KMS-11 (cell line): ENCODE measurements around the gene MAP7D2.

Experiments used
- H2AFZ ChIP-seq: fragments of 200-600 bp; sonication (generic); 2 replicates; pipeline ENCODE4 v1.6.1; 2016; ENCODE audit warnings: antibody characterized with exemption, mixed run types, low read depth
- H3K27ac ChIP-seq: fragments of 200-600 bp; sonication (generic); 2 replicates; pipeline ENCODE4 v1.6.1; 2016; ENCODE audit warnings: mild to moderate bottlenecking, mixed run types
- H3K27me3 ChIP-seq: fragments of 200-600 bp; sonication (generic); 2 replicates; pipeline ENCODE4 v1.6.1; 2017; ENCODE audit warnings: mild to moderate bottlenecking, low read depth, mixed run types, moderate library complexity; ENCODE audit not compliant: insufficient read depth
- H3K36me3 ChIP-seq: fragments of 200-600 bp; sonication (generic); 2 replicates; pipeline ENCODE4 v1.6.1; 2017; ENCODE audit warnings: mild to moderate bottlenecking, mixed run types; ENCODE audit not compliant: insufficient read depth
- H3K4me1 ChIP-seq: fragments of 200-600 bp; sonication (generic); 2 replicates; pipeline ENCODE4 v1.6.1; 2016; ENCODE audit warnings: mild to moderate bottlenecking, low read depth, mixed run types; ENCODE audit not compliant: poor library complexity, severe bottlenecking
- H3K4me2 ChIP-seq: fragments of 200-600 bp; sonication (generic); 2 replicates; pipeline ENCODE4 v1.7.0; 2016; ENCODE audit warnings: mild to moderate bottlenecking, mixed run types
- H3K4me3 ChIP-seq: fragments of 200-600 bp; sonication (generic); IDR thresholded peaks from 2 replicates; pipeline ENCODE4 v1.6.1; 2017; ENCODE audit warnings: low read depth, low read length, mixed read lengths; ENCODE audit not compliant: insufficient read depth
- H3K79me2 ChIP-seq: fragments of 200-600 bp; sonication (generic); 2 replicates; pipeline ENCODE4 v1.6.1; 2016; ENCODE audit warnings: low read depth, mixed run types; ENCODE audit not compliant: insufficient read depth
- H3K9ac ChIP-seq: fragments of 200-600 bp; sonication (generic); 2 replicates; pipeline ENCODE4 v1.6.1; 2016; ENCODE audit warnings: mild to moderate bottlenecking, mixed run types
- H4K20me1 ChIP-seq: fragments of 200-600 bp; sonication (generic); 2 replicates; pipeline ENCODE4 v1.6.1; 2016; ENCODE audit warnings: mild to moderate bottlenecking, mixed run types; ENCODE audit not compliant: insufficient read depth
- CTCF ChIP-seq: fragments of 200-600 bp; sonication (generic); conservative IDR thresholded peaks from 2 replicates; pipeline ENCODE4 v1.6.1; 2017; ENCODE audit warnings: low read depth, mild to moderate bottlenecking, antibody characterized with exemption, low read length, moderate library complexity, mixed read lengths

MAP7D2 gene

GRCh38 chrX:20046864-20047263, 69.8 kb downstream of the MAP7D2 start:
- H2AFZ ChIP-seq, result no peak overlapping the region
- TF ChIP-seq CTCF, result no peak

DNA sequence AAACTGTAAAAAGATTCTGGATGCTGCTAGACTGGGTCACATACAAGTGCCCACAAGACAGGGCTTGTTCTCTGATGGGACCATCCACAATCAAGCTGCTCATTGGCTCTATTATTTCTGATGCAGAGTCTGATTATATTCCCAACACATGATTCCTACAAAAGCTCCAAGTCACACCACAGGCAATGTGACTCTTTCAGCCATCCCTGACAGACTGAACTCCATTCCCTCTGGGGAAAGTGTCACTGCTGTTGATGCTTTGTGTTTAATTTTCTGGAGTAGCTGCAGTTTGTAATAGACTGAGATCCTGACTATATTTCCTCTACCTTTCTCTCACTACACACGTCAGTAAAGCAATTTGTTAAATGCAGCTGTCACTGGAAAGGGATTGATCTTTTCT, 70.5 kb downstream of the MAP7D2 start:
- H3K9ac ChIP-seq, result no peak overlapping the region

More at GRCh38 chrX:20046864-20047263, 69.8 kb downstream of the MAP7D2 start:
- Histone ChIP-seq H3K4me1 (no peaks in the 10 kb centered on the region), H3K4me2 (no peak overlapping the region), H3K27ac (no peak overlapping the region), H3K9ac (no peak overlapping the region), H3K79me2 (no peaks in the 10 kb centered on the region), H4K20me1 (no peaks in the 10 kb centered on the region), H3K36me3 (no peaks in the 10 kb centered on the region), H3K4me3 (no peak overlapping the region), H3K27me3 (no peaks in the 10 kb centered on the region)

GRCh38 chrX:20042221-20042620, 74.5 kb downstream of the MAP7D2 start:
- H3K27ac ChIP-seq, result no peak overlapping the region
- H3K4me2 ChIP-seq, result no peak overlapping the region
- no peak overlapping the region for H3K9ac ChIP-seq
- no peak overlapping the region for H2AFZ ChIP-seq
- H3K27me3 ChIP-seq, result no peaks in the 10 kb centered on the region
- TF ChIP-seq CTCF, result no peak
- no peaks in the 10 kb centered on the region for H3K79me2 ChIP-seq
- no peaks in the 10 kb centered on the region for H3K4me1 ChIP-seq
- no peak overlapping the region for H3K4me3 ChIP-seq
- H4K20me1 ChIP-seq, result no peaks in the 10 kb centered on the region
- no peaks in the 10 kb centered on the region for H3K36me3 ChIP-seq

More for the DNA sequence above, 70.5 kb downstream of the MAP7D2 start:
- no peak for TF ChIP-seq CTCF
- Histone ChIP-seq H3K79me2 (no peaks in the 10 kb centered on the region), H4K20me1 (no peaks in the 10 kb centered on the region), H3K36me3 (no peaks in the 10 kb centered on the region), H3K27ac (no peak overlapping the region), H3K27me3 (no peaks in the 10 kb centered on the region), H3K4me1 (no peaks in the 10 kb centered on the region), H3K4me3 (no peak overlapping the region), H3K4me2 (no peak overlapping the region), H2AFZ (no peak overlapping the region)

DNA sequence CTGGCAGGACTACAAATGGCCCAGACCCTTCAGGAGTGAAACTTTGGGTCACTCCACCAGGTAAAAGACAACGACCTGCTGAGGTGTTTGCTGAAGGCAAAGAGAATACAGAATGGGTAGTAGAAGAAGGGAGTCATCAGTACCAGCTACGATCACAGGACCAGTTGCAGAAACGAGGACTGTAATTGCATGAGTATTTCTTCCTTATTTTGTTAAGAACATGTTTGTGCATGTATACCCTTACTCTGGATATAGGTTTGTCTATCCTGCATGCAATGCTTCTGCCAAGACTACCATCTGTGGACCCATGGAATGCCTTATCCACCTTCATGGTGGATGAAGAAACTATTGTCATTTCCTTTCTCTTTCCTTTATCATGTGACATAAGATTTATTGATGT, 77.7 kb downstream of the MAP7D2 start:
- H4K20me1 ChIP-seq, result no peaks in the 10 kb centered on the region
- H3K9ac ChIP-seq, result no peak overlapping the region
- H3K27me3 ChIP-seq, result no peaks in the 10 kb centered on the region
- no peak overlapping the region for H3K4me3 ChIP-seq
- H2AFZ ChIP-seq, result no peak overlapping the region
- no peaks in the 10 kb centered on the region for H3K4me1 ChIP-seq
- H3K4me2 ChIP-seq, result no peak overlapping the region
- no peaks in the 10 kb centered on the region for H3K79me2 ChIP-seq
- no peak overlapping the region for H3K27ac ChIP-seq
- no peak for TF ChIP-seq CTCF
- H3K36me3 ChIP-seq, result no peaks in the 10 kb centered on the region

DNA sequence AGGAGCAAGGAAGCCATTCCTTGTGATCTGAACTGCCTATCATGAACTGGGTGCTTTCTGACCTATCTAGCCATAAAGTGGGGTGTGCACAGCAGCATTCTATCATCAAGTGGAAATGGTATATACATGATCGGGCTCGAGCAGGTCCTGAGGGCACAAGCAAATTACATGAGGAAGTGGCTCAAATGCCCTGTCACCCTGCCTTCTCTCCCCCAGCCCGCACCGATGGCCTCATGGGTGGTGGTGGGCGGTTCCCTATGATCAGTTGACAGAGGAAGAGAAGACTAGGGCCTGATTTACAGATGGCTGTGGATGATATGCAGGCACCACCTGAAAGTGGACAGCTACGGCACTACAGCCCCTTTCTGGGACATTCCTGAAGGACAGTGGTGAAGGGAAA, 79.5 kb downstream of the MAP7D2 start:
- Histone ChIP-seq H3K9ac (no peak overlapping the region), H3K36me3 (no peaks in the 10 kb centered on the region), H3K4me2 (no peak overlapping the region), H3K27ac (no peak overlapping the region), H3K79me2 (no peaks in the 10 kb centered on the region), H3K4me1 (no peaks in the 10 kb centered on the region), H4K20me1 (no peaks in the 10 kb centered on the region), H3K4me3 (no peak overlapping the region), H3K27me3 (no peaks in the 10 kb centered on the region), H2AFZ (no peak overlapping the region)
- no peak for TF ChIP-seq CTCF
